ENCODE measurements around the gene TLK2.
"Not testable (repeated sequence)": the region's sequence is repeated elsewhere in the genome, so short reads cannot be mapped to it uniquely, and the experiment has no call there.

Gene TLK2

DNA sequence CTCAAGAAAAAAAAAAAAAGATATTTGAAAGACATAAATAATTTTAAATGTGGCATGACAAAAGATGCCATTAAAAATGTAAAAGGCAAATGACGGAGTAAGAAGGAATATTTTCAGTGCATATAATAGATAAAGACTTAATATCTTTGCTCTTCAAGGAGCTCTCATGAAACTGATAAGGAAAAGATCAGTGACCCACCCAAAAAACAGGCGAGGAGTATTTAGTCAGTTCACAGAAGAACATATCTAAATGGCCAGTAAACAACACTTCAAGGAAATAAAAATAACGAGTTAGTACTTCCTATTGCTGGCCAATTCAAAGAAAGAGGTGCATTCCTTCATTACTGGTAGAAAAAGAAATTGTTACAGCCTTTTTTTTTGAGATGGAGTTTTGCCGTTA lies 32.8 kb upstream of the TLK2 start:
- not testable (repeated sequence) for H3K9me3 ChIP-seq (replicated peaks in 1 of 2; ENCODE audit: control insufficient read depth in 2 of 2, insufficient read depth in 1 of 2, low read depth in 1 of 2, low read length in 2 of 2); H3K9ac ChIP-seq (ENCODE audit: low read depth, low read length, poor library complexity); H2AK5ac ChIP-seq (ENCODE audit: low read depth, low read length); H2BK120ac ChIP-seq (ENCODE audit: low read depth, low read length); H4K91ac ChIP-seq (ENCODE audit: low read depth, low read length, poor library complexity); H3K27ac ChIP-seq (replicated peaks; ENCODE audit: low read length); H3K18ac ChIP-seq (ENCODE audit: low read length); H3K14ac ChIP-seq (ENCODE audit: low read length); H4K8ac ChIP-seq (ENCODE audit: low read depth, low read length); H2BK15ac ChIP-seq (ENCODE audit: low read length); H3K4me1 ChIP-seq (ENCODE audit: control insufficient read depth in 2 of 2, insufficient read depth in 1 of 2, low read depth in 1 of 2, low read length in 2 of 2); H2AFZ ChIP-seq (ENCODE audit: low read length); H3K4me3 ChIP-seq (ENCODE audit: low read length in 2 of 2); H2BK12ac ChIP-seq (ENCODE audit: low read length); H3K4me2 ChIP-seq (ENCODE audit: insufficient read depth, low read length, poor library complexity, severe bottlenecking); H3K79me1 ChIP-seq (ENCODE audit: low read depth, low read length); H3K4ac ChIP-seq (ENCODE audit: low read length); H2BK5ac ChIP-seq (ENCODE audit: low read length); H3K23ac ChIP-seq (ENCODE audit: low read depth, low read length, poor library complexity); H3K27me3 ChIP-seq (ENCODE audit: control insufficient read depth in 3 of 3, insufficient read depth in 3 of 3, low read depth in 1 of 3, low read length in 3 of 3); DNase-seq (ENCODE audit: low spot score)
- no CpG with 5 or more reads among the region's 4 CpGs for WGBS, 2 donors (ENCODE audit: extremely low coverage in 2 of 2, insufficient read length in 2 of 2, insufficient replicate concordance in 1 of 2)
- H3K36me3 ChIP-seq (replicated peaks in 1 of 2; ENCODE audit: control insufficient read depth in 2 of 2, insufficient read depth in 2 of 2, low read length in 2 of 2): peaks cover 30 to 76% of the 10 kb centered on the region in 2 donors

- not testable (repeated sequence) for H2BK5ac ChIP-seq (ENCODE audit: low read length); H3K23ac ChIP-seq (ENCODE audit: low read depth, low read length, poor library complexity); H3K27me3 ChIP-seq (ENCODE audit: control insufficient read depth in 3 of 3, insufficient read depth in 3 of 3, low read depth in 1 of 3, low read length in 3 of 3); H3K9me3 ChIP-seq (replicated peaks in 1 of 2; ENCODE audit: control insufficient read depth in 2 of 2, insufficient read depth in 1 of 2, low read depth in 1 of 2, low read length in 2 of 2); DNase-seq (ENCODE audit: low spot score); H3K27ac ChIP-seq (replicated peaks; ENCODE audit: low read length); H3K14ac ChIP-seq (ENCODE audit: low read length); H2BK120ac ChIP-seq (ENCODE audit: low read depth, low read length); H2BK15ac ChIP-seq (ENCODE audit: low read length); H2AFZ ChIP-seq (ENCODE audit: low read length); H2AK5ac ChIP-seq (ENCODE audit: low read depth, low read length); H3K9ac ChIP-seq (ENCODE audit: low read depth, low read length, poor library complexity); H3K18ac ChIP-seq (ENCODE audit: low read length); H3K4ac ChIP-seq (ENCODE audit: low read length); H2BK12ac ChIP-seq (ENCODE audit: low read length); H4K91ac ChIP-seq (ENCODE audit: low read depth, low read length, poor library complexity); H3K79me1 ChIP-seq (ENCODE audit: low read depth, low read length); H4K8ac ChIP-seq (ENCODE audit: low read depth, low read length); H3K4me2 ChIP-seq (ENCODE audit: insufficient read depth, low read length, poor library complexity, severe bottlenecking); H3K4me1 ChIP-seq (ENCODE audit: control insufficient read depth in 2 of 2, insufficient read depth in 1 of 2, low read depth in 1 of 2, low read length in 2 of 2); H3K4me3 ChIP-seq (ENCODE audit: low read length in 2 of 2)
- H3K36me3 ChIP-seq (replicated peaks in 1 of 2; ENCODE audit: control insufficient read depth in 2 of 2, insufficient read depth in 2 of 2, low read length in 2 of 2): peaks cover 7 to 23% of the 10 kb centered on the region in 2 donors
- WGBS, 2 donors (ENCODE audit: extremely low coverage in 2 of 2, insufficient read length in 2 of 2, insufficient replicate concordance in 1 of 2): no CpG with 5 or more reads among the region's 4 CpGs
Observed at GRCh38 chr17:62452195-62452594, 26.4 kb upstream of the TLK2 start.

DNA sequence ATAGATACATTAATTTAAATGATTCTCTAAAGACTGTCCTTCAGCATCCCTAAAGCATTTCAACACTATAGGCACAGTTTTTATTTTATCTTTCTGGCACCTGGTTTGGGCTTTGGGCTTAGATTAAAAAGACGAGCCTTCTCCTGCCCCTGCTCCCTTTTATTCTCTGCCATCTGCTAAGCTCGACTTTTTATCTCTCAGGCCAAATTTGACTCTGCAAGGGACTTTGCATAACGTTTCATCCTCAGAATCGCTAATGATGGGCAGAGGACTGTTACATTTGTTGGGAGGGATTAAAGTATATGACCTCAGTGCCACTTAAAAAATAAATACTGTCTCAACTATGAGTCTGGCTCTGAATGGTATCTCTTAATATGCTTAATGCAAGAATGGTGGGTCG lies 25.6 kb upstream of the TLK2 start:
- H3K23ac ChIP-seq (ENCODE audit: low read depth, low read length, poor library complexity); H2AK5ac ChIP-seq (ENCODE audit: low read depth, low read length); H3K4ac ChIP-seq (ENCODE audit: low read length); H3K27me3 ChIP-seq (ENCODE audit: control insufficient read depth in 3 of 3, insufficient read depth in 3 of 3, low read depth in 1 of 3, low read length in 3 of 3); H4K91ac ChIP-seq (ENCODE audit: low read depth, low read length, poor library complexity); H3K9me3 ChIP-seq (replicated peaks in 1 of 2; ENCODE audit: control insufficient read depth in 2 of 2, insufficient read depth in 1 of 2, low read depth in 1 of 2, low read length in 2 of 2); H3K14ac ChIP-seq (ENCODE audit: low read length); H3K4me2 ChIP-seq (ENCODE audit: insufficient read depth, low read length, poor library complexity, severe bottlenecking); H3K4me3 ChIP-seq (ENCODE audit: low read length in 2 of 2); H3K9ac ChIP-seq (ENCODE audit: low read depth, low read length, poor library complexity); H2BK120ac ChIP-seq (ENCODE audit: low read depth, low read length); DNase-seq (ENCODE audit: low spot score); H2BK15ac ChIP-seq (ENCODE audit: low read length); H3K27ac ChIP-seq (replicated peaks; ENCODE audit: low read length); H3K4me1 ChIP-seq (ENCODE audit: control insufficient read depth in 2 of 2, insufficient read depth in 1 of 2, low read depth in 1 of 2, low read length in 2 of 2); H4K8ac ChIP-seq (ENCODE audit: low read depth, low read length); H2BK5ac ChIP-seq (ENCODE audit: low read length); H2BK12ac ChIP-seq (ENCODE audit: low read length); H3K18ac ChIP-seq (ENCODE audit: low read length); H2AFZ ChIP-seq (ENCODE audit: low read length); H3K79me1 ChIP-seq (ENCODE audit: low read depth, low read length): not testable (repeated sequence)
- WGBS, 2 donors (ENCODE audit: extremely low coverage in 2 of 2, insufficient read length in 2 of 2, insufficient replicate concordance in 1 of 2): no CpG with 5 or more reads among the region's 5 CpGs
- peaks cover 2 to 15% of the 10 kb centered on the region in 2 donors for H3K36me3 ChIP-seq (replicated peaks in 1 of 2; ENCODE audit: control insufficient read depth in 2 of 2, insufficient read depth in 2 of 2, low read length in 2 of 2)

GRCh38 chr17:62453656-62454055 lies 25.0 kb upstream of the TLK2 start:
- H3K4me2 ChIP-seq (ENCODE audit: insufficient read depth, low read length, poor library complexity, severe bottlenecking); H3K27me3 ChIP-seq (ENCODE audit: control insufficient read depth in 3 of 3, insufficient read depth in 3 of 3, low read depth in 1 of 3, low read length in 3 of 3); H3K4me3 ChIP-seq (ENCODE audit: low read length in 2 of 2); H2AK5ac ChIP-seq (ENCODE audit: low read depth, low read length); H2BK5ac ChIP-seq (ENCODE audit: low read length); DNase-seq (ENCODE audit: low spot score); H3K14ac ChIP-seq (ENCODE audit: low read length); H2AFZ ChIP-seq (ENCODE audit: low read length); H3K79me1 ChIP-seq (ENCODE audit: low read depth, low read length); H3K4me1 ChIP-seq (ENCODE audit: control insufficient read depth in 2 of 2, insufficient read depth in 1 of 2, low read depth in 1 of 2, low read length in 2 of 2); H3K18ac ChIP-seq (ENCODE audit: low read length); H2BK12ac ChIP-seq (ENCODE audit: low read length); H3K4ac ChIP-seq (ENCODE audit: low read length); H2BK15ac ChIP-seq (ENCODE audit: low read length); H4K8ac ChIP-seq (ENCODE audit: low read depth, low read length); H4K91ac ChIP-seq (ENCODE audit: low read depth, low read length, poor library complexity); H2BK120ac ChIP-seq (ENCODE audit: low read depth, low read length); H3K36me3 ChIP-seq (replicated peaks in 1 of 2; ENCODE audit: control insufficient read depth in 2 of 2, insufficient read depth in 2 of 2, low read length in 2 of 2); H3K23ac ChIP-seq (ENCODE audit: low read depth, low read length, poor library complexity); H3K27ac ChIP-seq (replicated peaks; ENCODE audit: low read length); H3K9me3 ChIP-seq (replicated peaks in 1 of 2; ENCODE audit: control insufficient read depth in 2 of 2, insufficient read depth in 1 of 2, low read depth in 1 of 2, low read length in 2 of 2); H3K9ac ChIP-seq (ENCODE audit: low read depth, low read length, poor library complexity): not testable (repeated sequence)
- no CpG with 5 or more reads among the region's 4 CpGs for WGBS, 2 donors (ENCODE audit: extremely low coverage in 2 of 2, insufficient read length in 2 of 2, insufficient replicate concordance in 1 of 2)

All from neuronal stem cell (in vitro differentiated cells).